GM23338 (cell line): ENCODE measurements around the gene COL18A1.

Experiments
- CREB1 ChIP-seq: fragments of 250-450 bp; sonication (Bioruptor Pico); IDR thresholded peaks from 2 replicates; pipeline ENCODE4 v1.5.0; 2020; ENCODE audit warnings: low read depth, mild to moderate bottlenecking, moderate library complexity
- EZH2 ChIP-seq: fragments of 200-600 bp; sonication (generic); IDR thresholded peaks from one replicate; pipeline ENCODE4 v1.8.0; 2017; ENCODE audit warnings: antibody characterized with exemption, mild to moderate bottlenecking, low read depth; ENCODE audit not compliant: unreplicated experiment
- EZH2phosphoT487 ChIP-seq: fragments of 200-600 bp; sonication (generic); IDR thresholded peaks from one replicate; pipeline ENCODE4 v1.8.1; 2018; ENCODE audit warnings: antibody characterized with exemption; ENCODE audit not compliant: unreplicated experiment
- JUNB ChIP-seq: IDR thresholded peaks from one replicate; pipeline ENCODE4 v1.6.1; 2016; ENCODE audit warnings: antibody characterized with exemption; ENCODE audit not compliant: unreplicated experiment
- NANOG ChIP-seq: IDR thresholded peaks from 2 replicates; pipeline ENCODE4 v1.6.1; 2016; ENCODE audit warnings: antibody characterized with exemption, borderline replicate concordance
- POLR2AphosphoS5 ChIP-seq: IDR thresholded peaks from 2 replicates; pipeline ENCODE4 v1.6.1; 2016; ENCODE audit warnings: antibody characterized with exemption, low read depth
- STAT1 ChIP-seq: IDR thresholded peaks from one replicate; pipeline ENCODE4 v1.6.1; 2016; ENCODE audit warnings: antibody characterized with exemption; ENCODE audit not compliant: unreplicated experiment
- ZNF114 ChIP-seq: fragments of 250-450 bp; sonication (Bioruptor Pico); IDR thresholded peaks from 2 replicates; pipeline ENCODE4 v1.5.0; 2020; ENCODE audit warnings: mild to moderate bottlenecking, moderate library complexity
- ZNF331 ChIP-seq: fragments of 250-450 bp; sonication (Bioruptor Pico); IDR thresholded peaks from 2 replicates; pipeline ENCODE4 v1.5.0; 2020; ENCODE audit warnings: low read depth, mild to moderate bottlenecking, moderate library complexity
- TF ChIP-seq, protein P1 (sequence below), 2 experiments: fragments of 200-600 bp in 1 of 2; sonication (generic) in 1 of 2; conservative IDR thresholded peaks; 2 replicates each; pipeline versions ENCODE4 v1.5.1 to v1.6.1; 2016 to 2017; ENCODE audit warnings: antibody characterized with exemption in 2 of 2, low read depth in 2 of 2, mild to moderate bottlenecking in 2 of 2, moderate library complexity in 1 of 2
- TF ChIP-seq, protein P2 (sequence below): IDR thresholded peaks from one replicate; pipeline ENCODE4 v1.6.1; 2018; ENCODE audit warnings: antibody characterized with exemption; ENCODE audit not compliant: unreplicated experiment
- TF ChIP-seq, protein P3 (sequence below): IDR thresholded peaks from 2 replicates; pipeline ENCODE4 v1.6.1; 2016; ENCODE audit warnings: antibody characterized with exemption

DNA sequence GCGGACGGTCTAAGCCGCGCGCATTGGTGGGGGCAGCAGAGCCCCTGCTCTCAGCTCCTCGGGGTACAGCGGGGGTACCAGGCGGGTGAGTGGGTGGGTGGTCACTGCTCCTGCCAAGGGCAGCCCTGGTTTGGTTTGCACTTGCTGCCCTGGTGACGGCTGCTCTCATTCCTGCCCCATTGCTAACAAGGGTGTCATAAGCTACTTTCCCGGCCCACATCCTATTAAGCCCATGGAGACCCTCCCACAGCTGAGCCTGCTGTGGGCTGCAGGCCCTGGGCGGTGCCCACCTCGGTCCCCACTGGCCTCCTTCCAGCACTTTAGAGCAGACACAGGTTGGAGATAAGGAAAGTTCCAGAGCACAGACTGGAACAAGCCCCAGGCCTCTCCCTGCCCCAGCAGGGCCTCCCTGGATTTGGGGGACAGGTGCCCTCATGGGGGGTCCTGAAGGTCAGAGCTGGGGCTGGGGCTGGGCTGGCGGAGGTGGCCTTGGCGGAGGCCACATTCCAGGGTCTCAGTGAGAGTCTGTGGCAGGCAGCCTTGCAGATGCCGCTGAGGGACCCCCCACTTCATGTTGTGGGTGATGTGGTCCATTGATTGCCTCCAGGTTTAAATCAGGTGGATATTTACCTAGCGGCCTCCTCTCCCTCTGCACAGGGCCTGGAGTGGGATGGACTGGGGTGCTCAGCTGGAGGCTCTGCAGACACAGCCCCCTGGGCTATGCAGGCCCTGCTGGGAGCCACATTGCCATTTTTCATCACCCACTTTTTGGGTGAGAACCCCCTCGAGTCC, 27.0 kb downstream of the COL18A1 start:
- TF ChIP-seq, protein P1, sequence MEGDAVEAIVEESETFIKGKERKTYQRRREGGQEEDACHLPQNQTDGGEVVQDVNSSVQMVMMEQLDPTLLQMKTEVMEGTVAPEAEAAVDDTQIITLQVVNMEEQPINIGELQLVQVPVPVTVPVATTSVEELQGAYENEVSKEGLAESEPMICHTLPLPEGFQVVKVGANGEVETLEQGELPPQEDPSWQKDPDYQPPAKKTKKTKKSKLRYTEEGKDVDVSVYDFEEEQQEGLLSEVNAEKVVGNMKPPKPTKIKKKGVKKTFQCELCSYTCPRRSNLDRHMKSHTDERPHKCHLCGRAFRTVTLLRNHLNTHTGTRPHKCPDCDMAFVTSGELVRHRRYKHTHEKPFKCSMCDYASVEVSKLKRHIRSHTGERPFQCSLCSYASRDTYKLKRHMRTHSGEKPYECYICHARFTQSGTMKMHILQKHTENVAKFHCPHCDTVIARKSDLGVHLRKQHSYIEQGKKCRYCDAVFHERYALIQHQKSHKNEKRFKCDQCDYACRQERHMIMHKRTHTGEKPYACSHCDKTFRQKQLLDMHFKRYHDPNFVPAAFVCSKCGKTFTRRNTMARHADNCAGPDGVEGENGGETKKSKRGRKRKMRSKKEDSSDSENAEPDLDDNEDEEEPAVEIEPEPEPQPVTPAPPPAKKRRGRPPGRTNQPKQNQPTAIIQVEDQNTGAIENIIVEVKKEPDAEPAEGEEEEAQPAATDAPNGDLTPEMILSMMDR (conservative IDR thresholded peaks at IDR 0.05; ENCODE audit: low read depth in 2 of 2), result no peak
- TF ChIP-seq POLR2AphosphoS5 (no peak), EZH2 (no peak), JUNB (no peak), ZNF114 (CRISPR knock-in tag) (no peak), NANOG (no peak), STAT1 (no peak), EZH2phosphoT487 (no peak), CREB1 (no peak), ZNF331 (CRISPR knock-in tag) (no peak)
- TF ChIP-seq, protein P2, sequence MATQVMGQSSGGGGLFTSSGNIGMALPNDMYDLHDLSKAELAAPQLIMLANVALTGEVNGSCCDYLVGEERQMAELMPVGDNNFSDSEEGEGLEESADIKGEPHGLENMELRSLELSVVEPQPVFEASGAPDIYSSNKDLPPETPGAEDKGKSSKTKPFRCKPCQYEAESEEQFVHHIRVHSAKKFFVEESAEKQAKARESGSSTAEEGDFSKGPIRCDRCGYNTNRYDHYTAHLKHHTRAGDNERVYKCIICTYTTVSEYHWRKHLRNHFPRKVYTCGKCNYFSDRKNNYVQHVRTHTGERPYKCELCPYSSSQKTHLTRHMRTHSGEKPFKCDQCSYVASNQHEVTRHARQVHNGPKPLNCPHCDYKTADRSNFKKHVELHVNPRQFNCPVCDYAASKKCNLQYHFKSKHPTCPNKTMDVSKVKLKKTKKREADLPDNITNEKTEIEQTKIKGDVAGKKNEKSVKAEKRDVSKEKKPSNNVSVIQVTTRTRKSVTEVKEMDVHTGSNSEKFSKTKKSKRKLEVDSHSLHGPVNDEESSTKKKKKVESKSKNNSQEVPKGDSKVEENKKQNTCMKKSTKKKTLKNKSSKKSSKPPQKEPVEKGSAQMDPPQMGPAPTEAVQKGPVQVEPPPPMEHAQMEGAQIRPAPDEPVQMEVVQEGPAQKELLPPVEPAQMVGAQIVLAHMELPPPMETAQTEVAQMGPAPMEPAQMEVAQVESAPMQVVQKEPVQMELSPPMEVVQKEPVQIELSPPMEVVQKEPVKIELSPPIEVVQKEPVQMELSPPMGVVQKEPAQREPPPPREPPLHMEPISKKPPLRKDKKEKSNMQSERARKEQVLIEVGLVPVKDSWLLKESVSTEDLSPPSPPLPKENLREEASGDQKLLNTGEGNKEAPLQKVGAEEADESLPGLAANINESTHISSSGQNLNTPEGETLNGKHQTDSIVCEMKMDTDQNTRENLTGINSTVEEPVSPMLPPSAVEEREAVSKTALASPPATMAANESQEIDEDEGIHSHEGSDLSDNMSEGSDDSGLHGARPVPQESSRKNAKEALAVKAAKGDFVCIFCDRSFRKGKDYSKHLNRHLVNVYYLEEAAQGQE, result no peak
- TF ChIP-seq, protein P3, sequence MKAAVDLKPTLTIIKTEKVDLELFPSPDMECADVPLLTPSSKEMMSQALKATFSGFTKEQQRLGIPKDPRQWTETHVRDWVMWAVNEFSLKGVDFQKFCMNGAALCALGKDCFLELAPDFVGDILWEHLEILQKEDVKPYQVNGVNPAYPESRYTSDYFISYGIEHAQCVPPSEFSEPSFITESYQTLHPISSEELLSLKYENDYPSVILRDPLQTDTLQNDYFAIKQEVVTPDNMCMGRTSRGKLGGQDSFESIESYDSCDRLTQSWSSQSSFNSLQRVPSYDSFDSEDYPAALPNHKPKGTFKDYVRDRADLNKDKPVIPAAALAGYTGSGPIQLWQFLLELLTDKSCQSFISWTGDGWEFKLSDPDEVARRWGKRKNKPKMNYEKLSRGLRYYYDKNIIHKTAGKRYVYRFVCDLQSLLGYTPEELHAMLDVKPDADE, result no peak
